ENCODE results near the gene GNAQ.

GNAQ gene

GRCh38 chr9:77853716-77854115 lies 177.9 kb downstream of the GNAQ start:
- TF ChIP-seq CTCF (conservative IDR thresholded peaks at IDR 0.05) (no peak), ZFX (IDR thresholded peaks at IDR 0.05) (no peak)
- no peak overlapping the region for H3K27ac ChIP-seq

- no peak overlapping the region; the same call in 1 of the 2 replicates for H3K27ac ChIP-seq
- no peak for TF ChIP-seq CTCF (conservative IDR thresholded peaks at IDR 0.05)
- no peak for TF ChIP-seq ZFX (IDR thresholded peaks at IDR 0.05)
Measured at GRCh38 chr9:77851882-77852595, 179.6 kb downstream of the GNAQ start.

GRCh38 chr9:77848897-77849296 lies 182.7 kb downstream of the GNAQ start:
- no peak overlapping the region for H3K27ac ChIP-seq
- TF ChIP-seq CTCF (conservative IDR thresholded peaks at IDR 0.05) (no peak), ZFX (IDR thresholded peaks at IDR 0.05) (no peak)

GRCh38 chr9:77848404-77848803 lies 183.2 kb downstream of the GNAQ start:
- TF ChIP-seq ZFX (IDR thresholded peaks at IDR 0.05) (no peak), CTCF (conservative IDR thresholded peaks at IDR 0.05) (no peak)
- H3K27ac ChIP-seq: no peak overlapping the region

GRCh38 chr9:77847626-77848025 lies 184.0 kb downstream of the GNAQ start:
- no peak for TF ChIP-seq ZFX (IDR thresholded peaks at IDR 0.05)
- TF ChIP-seq CTCF (conservative IDR thresholded peaks at IDR 0.05): no peak
- H3K27ac ChIP-seq: no peak overlapping the region

GRCh38 chr9:77847059-77847499 lies 184.5 kb downstream of the GNAQ start:
- H3K27ac ChIP-seq: no peak overlapping the region
- no peak for TF ChIP-seq CTCF (conservative IDR thresholded peaks at IDR 0.05)

- no peak overlapping the region for H3K27ac ChIP-seq
- no peak for TF ChIP-seq ZFX (IDR thresholded peaks at IDR 0.05)
- TF ChIP-seq CTCF (conservative IDR thresholded peaks at IDR 0.05): no peak
Measured at GRCh38 chr9:77844415-77844814, 187.2 kb downstream of the GNAQ start.
